Measurements from ENCODE around the gene ZNF782.
"Not testable (repeated sequence)": the region's sequence is repeated elsewhere in the genome, so short reads cannot be mapped to it uniquely, and the experiment has no call there.

Gene ZNF782

GRCh38 chr9:96852676-96853075, 1.6 kb downstream of the ZNF782 start:
- DNase-seq, result no peak

- no peak for DNase-seq
Measured at GRCh38 chr9:96844040-96844439, 10.3 kb downstream of the ZNF782 start.

- DNase-seq, result no peak
Measured at GRCh38 chr9:96818533-96818932, 35.8 kb downstream of the ZNF782 start.

- no peak for DNase-seq
Measured at GRCh38 chr9:96817973-96818372, 36.3 kb downstream of the ZNF782 start.

GRCh38 chr9:96813607-96814006, 40.7 kb downstream of the ZNF782 start:
- no peak for DNase-seq

- not testable (repeated sequence) for DNase-seq
Measured at GRCh38 chr9:96798959-96799358, 55.4 kb downstream of the ZNF782 start.

- no peak for DNase-seq
Measured at GRCh38 chr9:96784021-96784420, 70.3 kb downstream of the ZNF782 start.

GRCh38 chr9:96782235-96782634, 72.1 kb downstream of the ZNF782 start:
- no peak for DNase-seq

GRCh38 chr9:96781552-96781951, 72.8 kb downstream of the ZNF782 start:
- DNase-seq, result no peak

- no peak for DNase-seq
Measured at GRCh38 chr9:96779089-96779488, 75.2 kb downstream of the ZNF782 start.

- no peak for DNase-seq
Measured at GRCh38 chr9:96777426-96777864, 76.9 kb downstream of the ZNF782 start.

- DNase-seq, result no peak
Measured at GRCh38 chr9:96771124-96771523, 83.2 kb downstream of the ZNF782 start.

GRCh38 chr9:96769989-96770388, 84.3 kb downstream of the ZNF782 start:
- no peak for DNase-seq

Data from CD4-positive, alpha-beta T cell treated with Interferon gamma for 1 hour (primary cell).